ENCODE results near the gene TESK1.
A peak's percentile ranks its signal among the peaks of the same experiment; 100 is the strongest.

TESK1 gene

DNA sequence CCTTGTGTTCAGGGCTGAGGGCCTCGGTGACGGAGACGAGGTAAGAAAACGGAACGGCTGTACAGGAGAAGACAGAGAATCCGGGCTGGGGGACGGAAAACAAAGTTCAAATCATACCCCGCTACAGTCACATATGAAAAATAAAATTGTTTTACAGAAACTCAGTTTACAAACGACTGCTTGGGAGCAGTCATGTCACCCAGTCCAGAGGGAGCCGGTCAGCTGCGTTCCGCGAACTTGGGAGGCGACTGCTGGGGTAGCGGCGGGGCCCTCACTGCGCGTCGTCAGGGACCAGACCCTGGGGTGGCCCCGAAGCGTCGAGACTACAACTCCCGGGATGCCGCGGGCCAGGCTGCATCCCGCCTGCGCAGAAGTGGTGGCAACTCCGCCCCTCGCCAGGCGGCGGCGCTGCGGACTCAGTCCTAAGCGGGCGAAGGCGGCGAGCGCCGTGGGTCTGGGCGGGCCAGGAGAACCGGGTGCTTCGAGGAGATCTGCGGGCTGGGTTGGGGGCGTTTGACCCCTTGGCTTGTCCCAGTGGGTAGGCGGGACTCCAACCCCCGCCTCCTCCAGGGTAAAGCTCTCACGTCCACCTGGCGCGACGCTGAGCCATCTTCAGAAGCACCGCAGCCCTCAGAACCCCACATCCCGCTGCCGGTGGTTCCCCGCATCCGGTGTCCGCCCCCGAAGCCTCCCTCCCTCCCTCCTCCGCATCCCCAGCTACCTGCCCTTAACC lies 41.6 kb downstream of the TESK1 start:
- DNase-seq (ENCODE audit: low read depth): peak; percentile 87

DNA sequence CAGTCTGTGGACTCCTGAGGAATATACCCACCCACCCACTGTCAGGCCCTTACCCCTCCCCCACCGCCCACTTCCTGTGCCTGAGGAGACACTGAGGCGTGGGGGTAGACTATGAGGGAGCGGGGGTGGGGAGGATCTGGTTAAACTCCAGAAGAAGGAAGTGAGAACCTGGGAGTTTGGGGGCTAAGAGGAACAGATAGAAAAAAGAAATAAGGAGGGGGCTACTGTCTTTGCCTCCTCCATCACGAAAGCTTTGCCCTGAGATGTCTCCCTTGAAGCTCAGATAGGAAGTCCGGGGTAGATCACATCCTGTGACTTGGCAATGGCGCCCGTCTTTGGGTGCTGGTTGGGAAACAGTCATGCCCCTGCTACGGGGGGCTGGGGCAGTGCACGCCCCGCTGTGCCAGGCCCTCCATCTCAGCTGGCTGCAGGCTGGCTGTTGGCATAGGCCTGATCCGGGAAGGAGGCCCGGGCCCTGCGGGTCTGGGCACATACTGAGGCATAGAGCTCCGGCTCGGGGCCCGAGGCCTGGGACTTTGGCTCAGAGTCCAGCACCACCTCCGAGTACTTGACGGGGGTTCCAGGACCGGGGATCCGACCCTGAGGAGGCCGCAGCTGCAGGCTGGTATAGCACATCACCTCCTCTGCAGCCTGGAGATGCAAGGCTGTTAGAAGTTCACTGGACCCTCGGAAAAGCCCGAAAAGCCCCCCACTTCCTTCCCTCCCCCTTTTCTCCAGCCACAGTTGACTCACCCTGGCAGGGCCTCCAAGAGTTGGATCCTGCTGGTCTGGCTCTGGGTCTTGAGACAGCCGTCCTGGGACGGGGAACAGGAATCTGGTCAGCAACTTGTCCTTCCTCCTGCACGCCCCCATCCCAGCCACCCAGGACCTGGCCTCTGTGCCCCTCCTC lies 44.6 kb downstream of the TESK1 start:
- DNase-seq (ENCODE audit: low read depth): no peak

DNA sequence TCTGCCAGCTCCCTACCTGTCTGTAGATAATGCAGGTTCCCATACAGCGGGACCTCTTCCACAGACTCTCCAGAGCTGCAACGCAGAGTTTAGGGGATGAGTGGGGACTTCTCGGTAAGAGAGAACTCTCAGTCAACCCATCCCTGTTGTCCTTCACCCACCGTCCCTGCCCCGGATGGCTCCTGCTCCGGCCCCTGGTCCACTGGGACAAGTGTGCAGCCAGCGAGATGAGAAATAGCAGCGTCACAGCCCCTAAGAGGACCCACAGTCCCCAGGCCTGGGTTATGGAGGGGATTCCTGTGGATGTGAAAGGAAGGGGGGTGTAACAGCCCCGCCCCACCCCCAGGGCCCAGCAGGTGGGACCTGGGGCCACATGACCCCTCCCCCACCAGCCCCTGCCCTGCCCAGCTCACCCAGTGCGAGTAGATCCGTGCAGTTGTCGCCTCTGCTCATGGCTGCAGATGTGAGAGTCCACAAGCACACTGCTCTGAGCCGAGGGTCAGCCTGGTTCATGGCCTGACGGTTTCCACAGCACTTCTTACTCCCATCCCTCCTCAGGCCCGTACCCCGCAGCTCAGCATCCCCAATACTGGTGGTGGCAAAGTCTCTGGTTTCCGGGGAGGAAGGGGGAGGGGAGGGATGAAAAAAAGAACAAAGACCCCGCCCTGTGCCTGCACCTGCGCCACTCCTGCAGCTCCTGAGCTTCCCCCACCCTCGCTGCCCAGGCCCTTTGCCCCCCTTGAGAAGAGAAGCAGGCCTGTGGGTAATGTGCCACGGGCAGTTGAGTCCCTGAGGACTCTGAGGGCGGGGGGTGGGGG lies 45.5 kb downstream of the TESK1 start, which contains the start of gene SIT1:
TSS of gene SIT1 (minus strand) at position 591 of the 818 bp plus-strand sequence. CDS start at position 513, 78 bp downstream.
- DNase-seq (ENCODE audit: low read depth): no peak

DNA sequence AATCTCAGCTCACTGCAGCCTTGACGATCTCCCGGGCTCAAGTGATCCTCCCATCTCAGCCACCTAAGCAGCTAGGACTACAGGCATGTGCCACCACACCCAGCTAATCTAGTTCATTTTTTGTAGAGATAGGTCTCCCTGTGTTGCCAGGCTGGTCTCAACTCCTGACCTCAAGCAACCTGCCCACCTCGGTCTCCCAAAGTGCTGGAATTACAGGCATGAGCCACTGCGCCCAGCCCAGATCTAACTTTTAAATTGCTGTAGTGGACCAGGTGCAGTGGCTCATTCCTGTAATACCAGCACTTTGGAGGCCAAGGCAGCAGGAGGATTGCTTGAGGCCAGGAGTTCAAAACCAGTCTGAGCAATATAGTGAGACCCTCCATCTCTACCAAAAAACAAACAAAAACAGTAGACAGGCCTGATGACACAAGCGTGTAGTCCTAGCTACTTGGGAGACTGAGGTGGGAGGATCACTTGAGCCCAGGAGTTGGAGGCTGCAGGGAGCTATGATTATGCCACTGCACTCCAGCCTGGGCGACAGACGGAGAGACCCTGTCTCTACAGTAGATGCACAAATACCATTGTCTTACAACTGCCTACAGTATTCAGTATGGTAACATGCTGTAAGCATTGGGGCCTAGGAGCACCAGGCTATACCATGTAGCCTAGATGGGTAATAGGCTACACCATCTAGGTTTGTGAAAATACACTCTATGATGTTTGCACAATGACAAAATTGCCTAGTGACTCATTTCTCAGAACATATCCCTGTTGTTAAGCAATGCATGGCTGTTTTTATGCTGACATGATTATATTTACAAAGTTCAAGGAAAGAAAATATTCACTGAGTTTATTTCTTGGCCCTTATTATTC lies 47.1 kb downstream of the TESK1 start:
- no peak for DNase-seq (ENCODE audit: low read depth)

DNA sequence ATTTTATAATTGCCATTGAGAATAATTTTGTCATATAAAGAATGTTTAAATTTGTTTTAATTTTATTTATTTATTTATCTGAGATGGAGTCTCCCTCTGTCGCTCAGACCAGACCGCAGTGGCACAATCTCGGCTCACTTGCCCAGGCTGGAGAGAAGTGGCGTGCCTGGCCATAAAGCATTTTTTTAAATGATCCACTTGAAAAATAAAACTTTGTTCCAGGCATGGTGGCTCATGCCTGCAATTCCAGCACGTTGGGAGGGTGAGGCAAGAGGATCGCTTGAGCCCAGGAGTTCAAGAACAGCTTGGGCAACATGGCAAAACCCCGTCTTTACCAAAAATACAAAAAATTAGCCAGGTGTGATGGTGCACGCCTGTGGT lies 47.8 kb downstream of the TESK1 start:
- DNase-seq (ENCODE audit: low read depth): no peak

DNA sequence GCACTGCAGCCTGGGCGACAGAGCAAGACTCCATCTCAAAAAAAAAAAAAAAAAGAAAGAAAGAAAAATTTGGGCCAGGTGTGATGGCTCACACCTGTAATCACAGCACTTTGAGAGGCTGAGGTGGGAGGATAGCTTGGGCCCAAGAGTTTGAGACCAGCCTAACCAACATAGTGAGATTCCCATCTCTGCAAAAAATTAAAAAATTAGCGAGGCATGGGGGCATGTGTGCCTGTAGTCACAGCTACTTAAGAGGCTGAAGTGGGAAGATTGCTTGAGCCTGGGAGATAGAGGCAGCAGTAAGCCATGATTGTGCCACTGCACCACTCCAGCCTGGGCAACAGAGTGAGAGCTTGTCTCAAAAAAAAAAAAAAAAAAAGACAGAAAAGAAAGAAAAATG lies 48.5 kb downstream of the TESK1 start:
- DNase-seq (ENCODE audit: low read depth): no peak

DNA sequence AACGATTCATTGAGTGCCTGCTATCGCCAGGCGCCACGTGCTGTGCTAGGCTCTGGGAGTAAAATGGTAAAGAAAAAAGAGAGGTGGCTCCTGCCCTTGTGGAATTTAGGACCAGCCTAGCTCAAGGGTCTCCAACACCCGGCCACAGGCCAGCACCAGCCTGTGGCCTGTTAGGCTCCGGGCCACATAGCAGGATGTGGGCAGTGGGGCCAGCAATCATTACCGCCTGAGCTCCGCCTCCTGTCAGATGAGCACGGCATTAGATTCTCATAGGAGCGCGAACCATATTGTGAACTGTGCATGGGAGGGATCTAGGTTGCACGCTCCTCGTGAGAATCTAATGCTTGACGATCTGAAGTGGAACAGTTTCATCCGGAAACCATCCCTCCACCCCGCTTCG lies 51.3 kb downstream of the TESK1 start:
- no peak for DNase-seq (ENCODE audit: low read depth)

DNA sequence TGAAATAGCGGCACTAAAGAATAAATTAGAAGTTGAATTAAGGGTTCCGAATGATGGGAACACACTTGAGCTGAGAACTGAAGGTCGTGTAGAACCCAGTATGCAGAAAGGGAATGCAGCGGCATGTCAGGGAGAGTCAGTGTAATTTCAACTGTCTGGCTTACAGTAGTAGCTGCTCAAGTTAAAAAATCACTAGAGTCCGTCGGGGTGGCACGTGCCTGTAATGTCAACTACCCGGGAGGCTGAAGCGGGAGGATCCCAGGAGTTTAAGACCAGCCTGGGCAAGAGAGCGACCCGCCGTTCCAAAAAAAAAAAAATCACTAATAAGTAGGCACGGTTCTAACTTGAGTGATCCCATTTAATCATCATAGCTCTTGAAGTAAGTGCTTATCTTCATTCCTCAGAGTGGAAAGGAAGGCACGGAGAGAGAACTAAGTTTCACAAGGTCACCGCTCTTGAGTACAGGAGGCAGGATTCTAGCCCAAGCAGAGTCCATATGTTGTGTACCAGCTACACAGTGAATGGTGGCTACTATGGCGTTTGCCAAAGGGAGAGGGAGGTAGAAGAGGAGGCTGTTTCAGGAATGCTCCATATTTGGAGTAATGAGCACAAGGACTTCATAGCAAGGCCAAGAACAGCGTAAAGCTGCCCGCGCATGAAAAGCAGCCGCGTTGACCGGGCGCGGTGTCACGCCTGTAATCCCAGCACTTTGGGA lies 51.9 kb downstream of the TESK1 start:
- DNase-seq (ENCODE audit: low read depth): no peak

DNA sequence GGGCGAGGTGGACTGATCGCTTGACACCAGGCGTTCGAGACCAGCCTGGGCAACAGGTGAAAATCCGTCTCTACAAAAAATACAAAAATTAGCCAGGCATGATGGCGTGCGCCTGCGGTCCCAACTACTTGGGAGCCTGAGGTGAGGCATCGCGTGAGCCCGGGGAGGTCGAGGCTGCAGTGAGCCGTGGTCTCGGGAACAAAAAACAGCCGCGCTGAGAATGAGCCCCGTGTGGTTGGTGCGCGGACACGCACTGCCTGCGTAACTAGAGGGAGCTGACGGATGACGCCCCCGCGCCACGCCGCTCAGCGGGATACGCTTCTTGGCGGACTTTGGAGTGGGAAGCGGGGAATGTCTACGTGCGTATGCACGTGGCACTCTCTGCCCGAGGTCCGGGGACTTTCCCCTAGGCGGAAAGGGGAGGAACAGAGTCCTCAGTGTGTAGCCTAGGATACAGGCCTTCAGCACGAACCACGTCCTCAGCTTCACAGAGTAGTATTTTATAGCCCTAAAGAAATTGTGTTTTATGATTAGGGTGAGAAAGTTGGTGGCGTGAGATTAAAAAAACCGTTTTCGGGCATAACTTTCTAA lies 52.6 kb downstream of the TESK1 start, which contains the start of gene RMRP:
TSS of gene RMRP (minus strand) at position 474 of the 591 bp plus-strand sequence.
- DNase-seq (ENCODE audit: low read depth): peak; percentile 94

DNA sequence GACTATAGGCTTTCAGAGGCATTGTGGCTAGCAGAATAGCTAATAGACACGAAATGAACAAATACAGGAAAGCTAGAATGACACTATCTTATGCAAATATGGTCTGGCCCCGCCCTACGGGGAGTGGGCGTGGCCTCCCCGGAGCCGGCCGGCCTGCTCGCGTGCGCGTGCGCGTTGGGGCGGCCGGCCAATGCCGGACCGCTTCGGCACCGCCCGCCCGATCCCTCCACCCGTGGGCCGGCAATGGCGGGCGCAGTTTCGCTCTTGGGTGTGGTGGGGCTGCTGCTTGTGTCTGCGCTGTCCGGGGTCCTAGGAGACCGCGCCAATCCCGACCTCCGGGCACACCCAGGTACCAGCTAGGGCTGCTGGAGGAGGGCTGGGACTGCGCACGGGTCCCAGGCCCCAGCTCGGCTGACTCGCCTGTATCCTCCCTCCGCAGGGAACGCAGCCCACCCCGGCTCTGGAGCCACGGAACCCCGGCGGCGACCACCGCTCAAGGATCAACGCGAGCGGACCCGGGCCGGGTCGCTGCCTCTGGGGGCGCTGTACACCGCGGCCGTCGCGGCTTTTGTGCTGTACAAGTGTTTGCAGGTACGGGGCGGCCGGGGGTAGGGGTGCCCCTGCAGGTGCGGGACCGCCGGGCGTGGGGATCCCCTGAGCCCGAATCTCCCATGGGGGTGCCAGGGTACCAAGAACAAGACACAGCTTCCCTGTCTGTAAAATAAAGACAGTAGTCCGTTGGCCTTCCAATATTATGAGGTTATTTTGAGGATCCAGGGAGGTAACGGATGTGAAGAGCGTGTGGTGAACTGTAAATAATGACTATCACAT lies 53.3 kb downstream of the TESK1 start, which contains the start of gene CCDC107:
TSS of gene CCDC107 (plus strand) at position 156 of the 831 bp plus-strand sequence. CDS start at position 244, 88 bp downstream.
- peak; percentile 76 for DNase-seq (ENCODE audit: low read depth)

DNA sequence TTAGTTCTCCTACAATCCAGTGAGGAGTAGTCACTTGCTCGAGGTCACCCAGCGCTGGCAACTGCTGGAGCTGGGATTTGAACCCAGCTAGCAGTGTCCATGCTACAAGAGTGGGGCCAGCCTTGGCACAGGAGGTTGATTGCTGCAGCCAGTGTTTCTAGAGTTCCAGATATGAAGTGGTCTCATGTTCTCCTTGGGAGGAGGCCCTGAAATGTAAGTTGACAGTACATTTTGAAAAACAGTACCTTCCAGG lies 53.8 kb downstream of the TESK1 start:
- DNase-seq (ENCODE audit: low read depth): no peak

DNA sequence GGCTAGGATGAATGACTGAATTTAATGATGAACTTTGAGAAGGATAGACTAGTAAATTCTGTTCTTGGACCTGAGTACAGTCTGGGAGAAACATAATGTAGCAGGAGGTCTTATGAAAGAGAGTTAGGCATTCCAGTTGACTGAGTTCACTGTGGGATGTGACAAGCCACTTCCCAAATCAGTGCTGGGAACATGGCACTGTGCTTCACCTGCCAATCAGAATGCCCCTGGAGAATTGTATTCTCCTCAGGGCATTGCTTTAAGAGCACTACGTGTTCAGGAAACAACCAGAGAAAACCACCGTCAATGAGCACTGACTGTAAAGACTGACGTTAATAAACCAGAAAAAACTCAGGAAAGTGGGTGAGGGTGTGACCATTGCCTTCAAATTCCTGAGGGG lies 54.3 kb downstream of the TESK1 start:
- no peak for DNase-seq (ENCODE audit: low read depth)
